ENCODE data around the gene LRRFIP2.

DNA sequence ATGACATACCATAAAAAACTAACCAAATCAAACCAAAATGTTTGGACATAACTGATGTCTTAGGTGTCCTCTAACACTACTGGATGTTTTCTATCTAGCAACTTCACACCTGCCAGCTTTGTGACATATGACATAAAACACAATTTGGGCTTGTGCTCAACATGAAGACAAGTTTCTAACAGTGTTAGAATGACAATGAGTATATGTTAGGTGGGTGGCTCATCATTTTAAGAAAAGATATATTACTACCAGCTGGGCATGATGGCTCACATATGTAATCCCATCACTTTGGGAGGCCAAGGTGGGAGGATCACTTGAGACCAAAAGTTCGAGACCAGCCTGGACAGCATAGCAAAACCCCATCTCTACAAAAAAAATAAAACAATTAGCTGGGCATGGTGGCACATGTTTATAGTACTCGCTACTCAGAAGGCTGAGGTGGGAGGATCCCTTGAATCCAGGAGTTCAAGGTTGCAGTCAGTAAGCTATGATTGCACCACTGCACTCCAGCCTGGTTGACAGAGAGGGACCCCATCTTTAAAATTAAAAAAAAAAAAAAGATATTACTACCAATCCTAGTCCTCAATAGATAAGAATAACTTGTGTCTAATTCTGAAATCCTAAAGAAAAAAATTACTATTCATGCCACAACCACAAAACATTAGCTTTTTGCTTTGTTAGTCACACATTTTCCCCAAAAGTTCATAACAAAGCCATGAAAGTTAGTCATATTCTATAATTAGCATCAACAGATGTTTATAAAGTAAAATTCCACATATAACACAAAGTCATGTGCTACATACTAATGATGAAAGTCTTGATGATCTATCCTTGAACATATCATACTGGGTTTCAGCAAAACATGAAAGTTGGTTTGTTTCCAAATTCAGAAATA, 59.9 kb downstream of the LRRFIP2 start:
- no peak for TF ChIP-seq EZH2 (IDR thresholded peaks at IDR 0.05)
- TF ChIP-seq, protein P1, sequence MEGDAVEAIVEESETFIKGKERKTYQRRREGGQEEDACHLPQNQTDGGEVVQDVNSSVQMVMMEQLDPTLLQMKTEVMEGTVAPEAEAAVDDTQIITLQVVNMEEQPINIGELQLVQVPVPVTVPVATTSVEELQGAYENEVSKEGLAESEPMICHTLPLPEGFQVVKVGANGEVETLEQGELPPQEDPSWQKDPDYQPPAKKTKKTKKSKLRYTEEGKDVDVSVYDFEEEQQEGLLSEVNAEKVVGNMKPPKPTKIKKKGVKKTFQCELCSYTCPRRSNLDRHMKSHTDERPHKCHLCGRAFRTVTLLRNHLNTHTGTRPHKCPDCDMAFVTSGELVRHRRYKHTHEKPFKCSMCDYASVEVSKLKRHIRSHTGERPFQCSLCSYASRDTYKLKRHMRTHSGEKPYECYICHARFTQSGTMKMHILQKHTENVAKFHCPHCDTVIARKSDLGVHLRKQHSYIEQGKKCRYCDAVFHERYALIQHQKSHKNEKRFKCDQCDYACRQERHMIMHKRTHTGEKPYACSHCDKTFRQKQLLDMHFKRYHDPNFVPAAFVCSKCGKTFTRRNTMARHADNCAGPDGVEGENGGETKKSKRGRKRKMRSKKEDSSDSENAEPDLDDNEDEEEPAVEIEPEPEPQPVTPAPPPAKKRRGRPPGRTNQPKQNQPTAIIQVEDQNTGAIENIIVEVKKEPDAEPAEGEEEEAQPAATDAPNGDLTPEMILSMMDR (IDR thresholded peaks at IDR 0.05), result no peak
